BE2C (cell line): ENCODE results near the gene FCMR.

Source experiments
- DNase-seq: peaks from one replicate; pipeline ENCODE4 v3.0.0-alpha.2; 2020
- H3K27me3 ChIP-seq: fragments of 250-450 bp; sonication (Bioruptor Pico); 2 replicates; pipeline ENCODE4 v1.5.1; 2020; ENCODE audit warnings: mild to moderate bottlenecking
- H3K36me3 ChIP-seq: fragments of 250-450 bp; sonication (Bioruptor Pico); 2 replicates; pipeline ENCODE4 v1.5.1; 2020; ENCODE audit warnings: mild to moderate bottlenecking
- H3K4me1 ChIP-seq: fragments of 250-450 bp; sonication (Bioruptor Pico); 2 replicates; pipeline ENCODE4 v1.5.1; 2020
- H3K4me3 ChIP-seq: 2 replicates; pipeline ENCODE4 v1.5.1; 2011; ENCODE audit warnings: low read depth, low read length
- H3K9me3 ChIP-seq: fragments of 250-450 bp; sonication (Bioruptor Pico); 2 replicates; pipeline ENCODE4 v1.5.1; 2020
- CTCF ChIP-seq: IDR thresholded peaks from 2 replicates; pipeline ENCODE4 v1.5.1; 2012; ENCODE audit warnings: mild to moderate bottlenecking, low read depth, low read length

Gene FCMR

DNA sequence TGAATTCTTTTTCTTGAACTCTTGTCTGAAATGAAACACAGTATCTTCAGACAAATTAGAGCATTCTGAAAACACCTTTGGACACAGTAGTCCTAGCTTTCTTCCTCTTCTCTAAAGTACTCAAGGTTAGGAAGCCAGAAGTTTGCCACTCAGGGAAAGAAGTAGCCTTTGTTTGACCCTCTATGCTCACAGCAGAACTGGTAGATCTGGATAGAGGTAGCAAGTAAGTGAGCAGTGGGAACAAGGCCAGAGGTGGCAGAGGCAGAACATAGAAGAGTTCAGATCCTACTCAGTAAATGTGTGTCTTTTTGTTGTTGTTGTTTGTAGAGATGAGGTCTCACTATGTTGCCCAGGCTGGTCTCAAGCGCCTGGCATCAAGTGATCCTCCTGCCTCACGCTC is 31.9 kb upstream of the FCMR start:
- DNase-seq = no peak
- H3K4me1 ChIP-seq = no peaks in the 10 kb centered on the region; the same call in 1 of the 2 replicates
- H3K4me3 ChIP-seq = no peak overlapping the region
- no peaks in the 10 kb centered on the region for H3K9me3 ChIP-seq
- no peaks in the 10 kb centered on the region for H3K36me3 ChIP-seq
- no peak for TF ChIP-seq CTCF
- H3K27me3 ChIP-seq = no peaks in the 10 kb centered on the region

DNA sequence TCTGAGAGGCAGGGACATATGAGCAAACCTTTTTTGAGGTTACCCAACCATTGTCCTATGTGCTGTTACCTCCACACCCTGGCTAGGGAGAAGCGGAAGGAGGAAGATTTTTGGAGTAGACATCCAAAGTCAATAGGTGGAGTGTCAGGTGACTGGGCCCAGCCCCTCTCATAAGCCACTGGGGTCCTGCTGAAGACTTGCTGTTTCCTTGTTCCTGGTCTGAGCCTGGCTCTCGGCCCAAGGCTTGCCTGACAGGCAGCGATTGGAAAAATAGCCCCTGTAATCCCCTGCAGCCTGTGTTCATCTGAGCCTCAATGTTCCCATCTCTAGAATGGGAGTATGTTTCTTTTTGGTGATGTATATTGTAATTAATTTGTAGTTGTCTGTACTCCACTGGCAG is 31.4 kb upstream of the FCMR start:
- Histone ChIP-seq H3K4me3 (no peak overlapping the region), H3K9me3 (no peaks in the 10 kb centered on the region)

GRCh38 chr1:206952171-206952570 is 30.4 kb upstream of the FCMR start:
- H3K9me3 ChIP-seq = no peaks in the 10 kb centered on the region
- H3K27me3 ChIP-seq = no peaks in the 10 kb centered on the region
- TF ChIP-seq CTCF = no peak
- no peaks in the 10 kb centered on the region for H3K36me3 ChIP-seq
- DNase-seq = no peak
- H3K4me1 ChIP-seq = no peaks in the 10 kb centered on the region; the same call in 1 of the 2 replicates
- H3K4me3 ChIP-seq = no peak overlapping the region

More for the DNA sequence above, 31.4 kb upstream of the FCMR start:
- no peaks in the 10 kb centered on the region; the same call in 1 of the 2 replicates for H3K4me1 ChIP-seq
- H3K27me3 ChIP-seq = no peaks in the 10 kb centered on the region
- no peak for TF ChIP-seq CTCF
- no peaks in the 10 kb centered on the region for H3K36me3 ChIP-seq
- no peak for DNase-seq

DNA sequence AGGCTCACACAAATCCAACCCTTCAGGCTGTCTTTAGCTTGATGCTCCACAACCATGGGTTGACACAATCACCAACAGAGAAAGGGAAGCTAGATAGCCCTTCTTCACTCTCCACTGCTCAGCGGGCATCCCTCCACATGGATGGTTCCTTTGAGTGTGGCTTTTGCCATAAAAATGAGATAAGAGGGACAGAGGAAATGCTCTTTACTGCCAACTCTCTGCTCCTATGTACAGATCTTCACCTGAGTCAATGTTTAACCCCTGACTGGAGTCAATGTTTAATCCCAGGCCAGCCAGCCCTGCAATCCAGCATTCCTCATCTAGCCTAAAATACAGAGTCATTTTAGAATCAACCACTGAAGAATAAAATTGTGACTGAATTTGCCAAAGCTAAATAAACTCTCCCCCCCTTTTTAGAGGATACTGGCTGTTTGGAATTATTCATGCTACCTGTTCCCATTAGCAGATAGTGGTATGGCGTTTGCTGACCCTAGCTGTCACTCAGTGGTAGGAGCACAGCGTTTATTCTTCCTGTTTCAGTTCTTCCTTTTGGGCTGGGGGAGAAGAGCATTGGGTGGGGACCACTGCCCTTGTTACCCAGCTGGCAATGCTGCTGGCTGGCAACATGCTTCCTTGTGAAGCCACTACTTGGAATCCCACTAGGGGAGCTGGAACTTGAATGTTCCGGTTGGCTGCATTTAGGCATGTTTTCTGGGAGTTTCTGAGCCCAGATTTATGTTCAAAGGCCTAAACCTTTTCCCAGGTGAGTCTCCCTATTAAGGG is 29.8 kb upstream of the FCMR start:
- Histone ChIP-seq H3K4me3 (no peak overlapping the region), H3K27me3 (no peaks in the 10 kb centered on the region; the same call in 1 of the 2 replicates), H3K36me3 (no peaks in the 10 kb centered on the region), H3K4me1 (no peaks in the 10 kb centered on the region; the same call in 1 of the 2 replicates), H3K9me3 (no peaks in the 10 kb centered on the region)
- TF ChIP-seq CTCF = no peak
- no peak for DNase-seq

GRCh38 chr1:206949641-206950040 is 27.9 kb upstream of the FCMR start:
- H3K4me1 ChIP-seq = no peaks in the 10 kb centered on the region; the same call in 1 of the 2 replicates
- DNase-seq = no peak
- peaks cover 14% of the 10 kb centered on the region for H3K27me3 ChIP-seq
- TF ChIP-seq CTCF = no peak
- H3K4me3 ChIP-seq = no peak overlapping the region
- H3K36me3 ChIP-seq = no peaks in the 10 kb centered on the region
- H3K9me3 ChIP-seq = no peaks in the 10 kb centered on the region

DNA sequence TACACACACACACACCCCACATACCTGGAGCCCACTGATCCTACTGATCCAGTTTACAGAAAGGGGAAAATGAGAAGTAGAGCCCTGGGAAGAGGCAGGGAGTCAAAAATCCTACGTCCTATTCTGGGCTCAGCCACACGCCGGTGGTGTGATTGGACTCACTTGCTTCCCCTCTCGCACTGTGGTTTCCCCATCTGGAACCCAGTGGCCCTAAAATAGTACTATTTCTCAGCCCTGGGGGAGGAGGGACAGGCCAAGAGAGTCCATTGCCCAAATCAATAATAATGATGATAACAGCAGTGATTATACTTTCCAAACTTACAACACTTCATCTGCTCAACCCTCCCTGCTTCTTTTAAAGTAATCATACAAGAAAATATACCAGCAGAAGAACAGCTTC is 27.5 kb upstream of the FCMR start:
- Histone ChIP-seq H3K9me3 (no peaks in the 10 kb centered on the region), H3K4me3 (no peak overlapping the region), H3K36me3 (no peaks in the 10 kb centered on the region), H3K4me1 (no peaks in the 10 kb centered on the region; the same call in 1 of the 2 replicates), H3K27me3 (peaks cover 15% of the 10 kb centered on the region)
- no peak for DNase-seq
- no peak for TF ChIP-seq CTCF
